Muscle of leg (tissue), 11 donors: ENCODE measurements around the gene CRYL1. TPM values are rescaled to one million over a fixed set of nuclear protein-coding genes. Genes with fewer than 3 reads are reported as not detected.

Experiments used
- DNase-seq: peaks from one replicate; pipeline ENCODE4 v3.0.0; 2013
- H3K27ac ChIP-seq: one replicate; pipeline ENCODE4 v1.5.1; 2013; ENCODE audit warnings: mild to moderate bottlenecking, low read length, control low read depth
- H3K27me3 ChIP-seq: one replicate; pipeline ENCODE4 v1.6.1; 2013; ENCODE audit warnings: low read length; ENCODE audit not compliant: control insufficient read depth, insufficient read depth
- H3K36me3 ChIP-seq: one replicate; pipeline ENCODE4 v1.6.1; 2013; ENCODE audit warnings: low read length; ENCODE audit not compliant: control insufficient read depth, insufficient read depth
- H3K4me1 ChIP-seq: one replicate; pipeline ENCODE4 v1.6.1; 2013; ENCODE audit warnings: low read length; ENCODE audit not compliant: control insufficient read depth, insufficient read depth
- H3K4me3 ChIP-seq: one replicate; pipeline ENCODE4 v1.5.1; 2013; ENCODE audit warnings: low read length, control low read depth
- H3K9me3 ChIP-seq: replicated peaks from 2 replicates; pipeline ENCODE4 v1.6.1; 2013; ENCODE audit warnings: low read depth, low read length; ENCODE audit not compliant: control insufficient read depth
- WGBS: methylation state at CpG from one replicate; pipeline ENCODE4 v1.1.5; 2013; ENCODE audit warnings: missing lambda C conversion rate; ENCODE audit not compliant: insufficient coverage; 5-methylcytosine and 5-hydroxymethylcytosine counted together
- polyA plus RNA-seq, 8 donors: library from polyadenylated mRNA; unstranded; fragments of 120-200 nt; gene quantifications; one replicate each; pipeline versions ENCODE4 v1.2.1 to v1.2.3, GENCODE V29; 2013; ENCODE audit warnings: inconsistent platforms in 1 of 8, low replicate concordance in 1 of 8; ENCODE audit not compliant: insufficient read length in 8 of 8, insufficient read depth in 1 of 8
- total RNA-seq: library from RNA; stranded (reverse); fragments of 120-200 nt; gene quantifications from one replicate; pipeline ENCODE4 v1.2.4, GENCODE V29; 2013

The CRYL1 gene
- total and polyA plus RNA-seq, 9 donors, result 23.6 to 39.1 (median 30.4) TPM

DNA sequence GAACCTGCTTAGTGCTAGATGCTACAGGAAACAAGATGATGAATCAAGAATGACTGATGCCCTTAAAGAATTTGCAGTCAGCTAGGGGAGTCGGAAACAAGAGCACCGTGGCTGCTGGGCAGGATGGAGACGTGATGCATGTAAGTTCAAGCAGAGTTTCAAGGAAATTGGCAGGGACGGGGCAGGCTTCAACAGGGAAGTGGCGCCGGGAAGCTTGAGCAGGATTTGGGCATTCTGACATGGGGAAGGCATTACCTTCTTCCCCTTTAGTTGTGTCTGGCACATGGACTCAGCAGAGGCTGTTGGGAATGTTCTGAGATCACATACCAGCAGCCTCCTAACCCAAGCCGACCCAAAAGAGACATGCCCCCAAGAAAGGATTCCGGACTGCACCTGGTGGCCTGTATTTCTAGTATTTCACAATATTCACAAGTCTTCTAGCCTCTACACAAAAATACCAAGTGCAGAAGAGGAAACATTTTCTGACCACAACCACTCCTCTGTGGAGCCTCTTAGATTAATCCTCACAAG lies 138.2 kb downstream of the CRYL1 start:
- Histone ChIP-seq H3K27me3 (no peaks in the 10 kb centered on the region), H3K36me3 (no peaks in the 10 kb centered on the region), H3K4me3 (no peak overlapping the region), H3K27ac (no peak overlapping the region), H3K4me1 (peaks cover 4% of the 10 kb centered on the region), H3K9me3 (no peaks in the 10 kb centered on the region)
- no peak for DNase-seq
- 60% methylated on average over 8 of the region's 8 CpGs for WGBS

DNA sequence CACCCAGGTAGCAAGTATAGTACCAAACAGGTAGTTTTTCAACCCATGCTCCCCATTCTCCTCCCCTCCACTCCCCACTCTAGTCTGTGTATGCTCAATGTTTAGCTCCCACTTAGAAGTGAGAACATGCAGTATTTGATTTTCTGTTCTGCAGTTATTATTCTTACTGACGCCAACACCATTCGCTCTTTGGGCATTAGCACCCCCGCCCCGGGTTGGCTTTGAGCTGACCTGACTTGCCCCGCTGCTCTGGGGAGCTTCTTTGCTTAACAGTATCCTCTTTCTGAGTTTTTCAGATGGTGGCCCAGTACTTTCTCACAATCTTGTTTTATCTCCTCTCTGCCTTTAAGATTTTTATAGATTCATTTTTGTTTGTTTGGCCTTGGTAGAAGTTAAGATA lies 138.7 kb downstream of the CRYL1 start:
- H3K27me3 ChIP-seq, result no peaks in the 10 kb centered on the region
- H3K9me3 ChIP-seq, result no peaks in the 10 kb centered on the region
- WGBS, result 93% methylated on average over 5 of the region's 5 CpGs
- no peak overlapping the region for H3K4me3 ChIP-seq
- peaks cover 4% of the 10 kb centered on the region for H3K4me1 ChIP-seq
- no peak overlapping the region for H3K27ac ChIP-seq
- H3K36me3 ChIP-seq, result no peaks in the 10 kb centered on the region
- no peak for DNase-seq

DNA sequence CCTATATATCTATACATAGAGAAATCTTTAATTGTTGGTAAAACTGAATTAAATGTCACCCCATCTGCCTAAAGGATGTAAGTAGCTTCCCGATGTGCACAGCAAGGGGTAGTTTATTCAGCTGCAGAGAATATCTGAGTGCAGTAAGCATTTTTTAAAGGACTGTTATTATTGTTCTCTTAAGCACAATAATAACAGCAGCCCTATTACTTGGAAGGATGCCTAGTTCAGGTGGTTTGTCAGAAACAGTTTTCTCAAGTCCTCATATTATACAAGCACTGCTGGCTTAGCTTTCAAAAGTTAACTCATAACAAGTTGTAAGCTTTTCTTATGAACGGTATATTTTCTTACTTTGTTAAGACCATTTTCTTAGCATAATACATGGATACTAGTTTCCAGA lies 142.6 kb downstream of the CRYL1 start:
- H3K4me3 ChIP-seq, result no peak overlapping the region
- WGBS, result no CpG with 5 or more reads among the region's 2 CpGs
- no peak for DNase-seq
- peaks cover 5% of the 10 kb centered on the region for H3K4me1 ChIP-seq
- H3K27me3 ChIP-seq, result peaks cover under 1% of the 10 kb centered on the region
- H3K27ac ChIP-seq, result no peak overlapping the region
- no peaks in the 10 kb centered on the region for H3K9me3 ChIP-seq
- no peaks in the 10 kb centered on the region for H3K36me3 ChIP-seq

DNA sequence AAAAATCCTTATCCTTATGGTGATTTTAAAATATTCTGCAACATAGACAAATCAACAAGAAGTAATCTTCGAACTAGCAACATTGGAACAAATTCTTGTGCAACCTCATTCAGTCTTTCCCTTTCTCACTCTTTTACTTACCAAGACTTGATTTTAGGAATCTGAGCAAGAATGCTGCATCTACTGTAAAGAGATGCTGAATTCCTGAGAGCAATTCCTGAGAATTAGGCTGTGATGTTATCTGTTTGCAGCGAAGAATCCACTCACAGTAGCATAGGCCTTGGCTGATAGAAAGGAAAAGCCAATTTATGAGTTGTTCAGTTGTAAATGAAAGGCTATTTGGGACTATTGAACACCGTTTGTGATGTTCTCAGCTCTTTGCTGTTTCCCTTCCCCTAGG lies 144.3 kb downstream of the CRYL1 start:
- peaks cover 7% of the 10 kb centered on the region for H3K4me1 ChIP-seq
- H3K9me3 ChIP-seq, result no peaks in the 10 kb centered on the region
- H3K4me3 ChIP-seq, result no peak overlapping the region
- H3K27ac ChIP-seq, result no peak overlapping the region
- H3K27me3 ChIP-seq, result peaks cover 2% of the 10 kb centered on the region
- no peak for DNase-seq
- H3K36me3 ChIP-seq, result no peaks in the 10 kb centered on the region
- WGBS, result no CpG with 5 or more reads among the region's 3 CpGs

DNA sequence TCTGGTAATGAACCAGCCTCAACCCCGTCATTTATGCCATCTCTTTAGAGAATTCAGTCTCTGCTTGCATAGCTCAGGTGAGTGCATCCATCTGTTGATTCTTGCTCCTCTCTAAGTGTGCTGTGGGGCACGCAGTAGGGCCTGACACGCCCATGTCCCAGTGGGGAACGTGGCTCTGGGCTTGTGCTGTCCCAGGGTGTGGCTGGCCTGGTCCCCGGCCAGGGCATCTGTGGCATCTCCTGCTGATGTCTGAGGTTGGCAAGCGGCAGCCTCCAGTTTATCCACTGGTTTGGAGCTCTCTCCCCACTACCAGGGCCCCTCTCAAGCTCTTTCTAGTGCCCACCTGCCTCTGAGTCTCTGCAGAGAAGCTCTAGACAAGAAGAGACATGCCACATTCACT lies 146.9 kb downstream of the CRYL1 start:
- WGBS, result 71% methylated on average over 5 of the region's 6 CpGs
- no peaks in the 10 kb centered on the region for H3K36me3 ChIP-seq
- H3K4me3 ChIP-seq, result no peak overlapping the region
- DNase-seq, result no peak
- H3K27me3 ChIP-seq, result peaks cover 2% of the 10 kb centered on the region
- no peak overlapping the region for H3K27ac ChIP-seq
- H3K9me3 ChIP-seq, result no peaks in the 10 kb centered on the region
- H3K4me1 ChIP-seq, result peaks cover 7% of the 10 kb centered on the region

DNA sequence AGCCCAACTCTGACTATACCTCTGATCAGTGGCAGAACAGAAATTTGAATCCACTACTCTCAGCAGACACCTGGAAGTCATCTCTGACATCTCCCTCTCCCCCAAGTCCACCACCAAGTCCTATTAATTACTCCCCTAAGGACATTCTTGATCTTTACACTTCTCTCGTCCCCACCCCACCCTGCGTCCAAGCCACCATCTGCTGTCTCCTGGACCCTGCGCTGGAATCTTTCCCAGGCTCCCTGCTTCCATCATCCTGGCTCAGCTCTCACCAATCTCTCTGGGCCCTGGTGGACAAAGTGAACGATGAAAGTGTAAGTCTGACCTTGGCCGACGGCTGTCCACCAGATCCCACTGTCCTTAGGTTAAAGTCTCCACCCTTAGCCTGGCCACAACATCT lies 147.9 kb downstream of the CRYL1 start:
- Histone ChIP-seq H3K27ac (no peak overlapping the region), H3K4me3 (no peak overlapping the region), H3K9me3 (no peaks in the 10 kb centered on the region), H3K27me3 (peaks cover 2% of the 10 kb centered on the region), H3K36me3 (no peaks in the 10 kb centered on the region), H3K4me1 (peaks cover 7% of the 10 kb centered on the region)
- 43% methylated on average over 4 of the region's 6 CpGs for WGBS
- DNase-seq, result peak; percentile 45

DNA sequence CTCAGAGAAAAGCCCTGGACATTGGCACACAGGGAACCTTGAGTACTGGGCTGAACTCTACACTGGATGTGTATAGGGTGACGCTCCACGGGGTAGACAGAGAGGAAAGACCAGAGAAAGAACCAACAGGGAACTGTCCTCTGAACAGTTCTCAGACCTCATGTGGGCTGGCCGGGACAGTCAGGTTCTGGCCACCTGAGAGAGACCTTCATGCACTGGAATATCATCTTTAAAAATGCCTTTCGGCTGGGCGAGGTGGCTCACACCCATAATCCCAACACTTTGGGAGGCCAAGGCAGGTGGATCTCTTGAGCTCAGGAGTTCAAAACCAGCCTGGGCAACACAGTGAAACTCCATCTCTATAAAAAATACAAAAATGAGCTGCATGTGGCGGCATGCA lies 149.8 kb downstream of the CRYL1 start:
- H3K27me3 ChIP-seq, result peaks cover 2% of the 10 kb centered on the region
- H3K4me1 ChIP-seq, result peaks cover 7% of the 10 kb centered on the region
- WGBS, result 96% methylated on average over 3 of the region's 6 CpGs
- H3K36me3 ChIP-seq, result no peaks in the 10 kb centered on the region
- no peaks in the 10 kb centered on the region for H3K9me3 ChIP-seq
- no peak overlapping the region for H3K4me3 ChIP-seq
- DNase-seq, result no peak
- H3K27ac ChIP-seq, result no peak overlapping the region

DNA sequence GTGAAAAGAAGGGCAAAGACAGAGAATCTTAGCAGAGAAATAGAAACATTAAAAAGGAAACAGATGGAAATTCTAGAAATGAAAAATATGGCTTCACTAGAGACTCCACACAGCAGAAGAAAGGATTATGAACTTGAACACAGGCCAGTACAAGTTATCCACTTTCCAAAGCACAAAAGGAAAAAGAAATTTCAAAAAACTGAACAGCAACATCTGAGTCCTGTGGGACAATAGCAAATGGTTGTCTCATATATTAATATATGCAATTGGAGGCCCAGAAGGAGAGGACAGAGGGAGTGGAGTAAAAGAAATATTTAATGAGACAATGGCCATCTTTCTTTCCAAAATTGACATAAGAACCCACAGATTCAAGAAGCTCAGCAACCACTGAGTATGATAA lies 151.8 kb downstream of the CRYL1 start:
- no peaks in the 10 kb centered on the region for H3K9me3 ChIP-seq
- H3K27me3 ChIP-seq, result peaks cover 2% of the 10 kb centered on the region
- DNase-seq, result peak; percentile 90
- H3K27ac ChIP-seq, result no peak overlapping the region
- H3K36me3 ChIP-seq, result no peaks in the 10 kb centered on the region
- peaks cover 7% of the 10 kb centered on the region for H3K4me1 ChIP-seq
- H3K4me3 ChIP-seq, result no peak overlapping the region

DNA sequence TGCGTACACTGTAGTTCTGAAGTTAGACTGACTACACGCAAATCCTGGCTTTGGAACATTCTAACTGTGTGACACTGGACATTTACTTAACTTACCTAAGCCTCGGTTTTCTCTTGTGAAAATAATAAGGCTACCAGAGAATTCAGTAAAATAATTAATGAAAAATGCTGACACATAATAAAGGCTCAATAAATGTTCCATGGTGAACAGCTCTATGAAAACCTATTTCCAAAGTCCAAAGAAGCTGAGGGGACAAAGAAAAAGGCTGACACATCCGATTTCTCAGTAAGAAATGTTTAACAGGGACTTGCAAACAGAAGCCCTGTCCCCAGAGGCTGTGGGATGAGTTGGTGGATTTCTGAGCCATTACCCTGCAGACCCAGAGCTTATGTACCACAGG lies 153.8 kb downstream of the CRYL1 start:
- WGBS, result no CpG with 5 or more reads among the region's 4 CpGs
- H3K4me3 ChIP-seq, result no peak overlapping the region

DNA sequence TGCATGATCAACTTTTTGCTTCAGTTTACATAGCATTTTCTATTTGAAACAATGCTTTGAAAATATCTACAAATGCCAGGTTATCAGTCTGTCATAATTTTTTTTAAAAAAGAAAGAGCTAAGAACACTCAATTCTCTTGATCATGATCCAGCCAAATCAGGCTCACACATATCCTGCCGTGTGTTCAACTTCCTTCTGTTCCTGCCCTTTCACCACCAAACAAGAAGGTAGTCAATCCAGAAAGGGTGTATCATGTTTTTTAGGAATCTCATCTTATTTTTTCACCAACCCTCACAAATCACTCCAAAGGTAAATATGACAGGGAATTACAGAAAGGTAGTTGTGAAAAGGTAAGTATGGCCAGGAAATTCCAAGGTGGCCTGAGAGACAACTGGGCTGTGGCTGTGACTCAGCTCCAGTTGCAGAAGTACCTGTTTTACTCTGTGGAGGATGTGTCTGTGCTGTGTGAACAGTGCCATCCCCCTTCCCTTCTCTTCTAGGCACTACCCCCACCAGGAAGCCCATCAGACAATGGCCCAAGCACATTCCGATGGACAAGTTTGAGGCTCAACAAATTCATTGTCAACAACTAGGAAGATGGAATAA lies 154.7 kb downstream of the CRYL1 start:
- no peak for DNase-seq

More for the DNA sequence above, 153.8 kb downstream of the CRYL1 start:
- Histone ChIP-seq H3K4me1 (no peaks in the 10 kb centered on the region), H3K9me3 (no peaks in the 10 kb centered on the region), H3K27me3 (no peaks in the 10 kb centered on the region), H3K27ac (no peak overlapping the region), H3K36me3 (no peaks in the 10 kb centered on the region)
- no peak for DNase-seq

DNA sequence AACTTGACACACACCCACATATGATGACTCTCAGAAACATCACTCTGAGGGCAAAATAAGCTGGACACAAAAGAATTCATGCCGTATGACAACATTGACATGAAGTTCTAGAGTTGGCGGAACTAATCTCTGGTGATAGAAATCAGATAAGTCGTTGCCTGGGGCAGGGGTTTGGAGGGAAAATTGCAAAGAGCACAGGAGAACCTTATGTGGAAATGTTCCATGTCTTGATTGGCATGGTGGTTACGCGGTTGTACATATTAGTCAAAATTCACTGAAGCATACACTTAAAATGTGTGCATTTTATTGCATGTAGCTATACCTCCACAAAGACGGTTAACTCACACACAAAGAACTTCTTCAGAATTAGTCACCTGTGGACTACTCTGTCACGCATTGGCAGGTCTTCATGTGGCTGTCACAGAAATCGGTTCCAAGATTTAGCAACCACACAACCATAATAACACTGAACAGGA lies 155.7 kb downstream of the CRYL1 start:
- WGBS, result 93% methylated on average over 3 of the region's 8 CpGs
- H3K27ac ChIP-seq, result no peak overlapping the region
- H3K36me3 ChIP-seq, result no peaks in the 10 kb centered on the region
- no peaks in the 10 kb centered on the region for H3K27me3 ChIP-seq
- no peaks in the 10 kb centered on the region for H3K9me3 ChIP-seq
- no peak for DNase-seq
- H3K4me1 ChIP-seq, result no peaks in the 10 kb centered on the region
- no peak overlapping the region for H3K4me3 ChIP-seq

More for the DNA sequence above, 154.7 kb downstream of the CRYL1 start:
- no peaks in the 10 kb centered on the region for H3K36me3 ChIP-seq
- WGBS, result no CpG with 5 or more reads among the region's 2 CpGs
- no peak overlapping the region for H3K27ac ChIP-seq
- no peaks in the 10 kb centered on the region for H3K9me3 ChIP-seq
- H3K4me3 ChIP-seq, result no peak overlapping the region
- no peaks in the 10 kb centered on the region for H3K27me3 ChIP-seq
- no peaks in the 10 kb centered on the region for H3K4me1 ChIP-seq
